Upper lobe of right lung (tissue), 1 donor: ENCODE data around the gene SLC25A44. TPM values are rescaled to one million over a fixed set of nuclear protein-coding genes. Genes with fewer than 3 reads are reported as not detected.

Experiments used
- ATAC-seq: fragments of 200-7000 bp; cut with Tn5 transposase; one replicate; pipeline ENCODE4 v1.9.1; 2020; ENCODE audit warnings: mild to moderate bottlenecking, moderate library complexity
- DNase-seq: peaks from one replicate; pipeline ENCODE4 v3.0.0-alpha.2; 2020
- H3K27ac ChIP-seq: fragments of 200-600 bp; one replicate; pipeline ENCODE4 v1.8.0; 2022
- H3K27me3 ChIP-seq: fragments of 200-600 bp; one replicate; pipeline ENCODE4 v1.8.0; 2022; ENCODE audit warnings: mild to moderate bottlenecking
- H3K36me3 ChIP-seq: fragments of 200-600 bp; one replicate; pipeline ENCODE4 v1.8.0; 2022
- H3K4me1 ChIP-seq: fragments of 200-600 bp; one replicate; pipeline ENCODE4 v1.8.0; 2022
- H3K4me3 ChIP-seq: fragments of 200-600 bp; one replicate; pipeline ENCODE4 v1.8.0; 2022; ENCODE audit warnings: mild to moderate bottlenecking
- H3K9me3 ChIP-seq: fragments of 200-600 bp; one replicate; pipeline ENCODE4 v1.8.0; 2022
- CTCF ChIP-seq: fragments of 200-600 bp; IDR thresholded peaks from one replicate; pipeline ENCODE4 v1.8.0; 2022; ENCODE audit warnings: antibody characterized with exemption
- intact Hi-C: fragments of 100-400 bp; cut with DNase I; formaldehyde crosslinking; loops from one replicate; pipeline ENCODE4 v1.11.0; 2022
- total RNA-seq: library from RNA; stranded (reverse); fragmentation: NEBNext Ultra II Directional; extraction: Animal tissue kit (Norgen Biotek cat#: 25700); gene quantifications from one replicate; pipeline ENCODE4 v1.2.1, GENCODE V29; 2021
- donor health status: DM: no; HTN: yes; CAD: no; lungs with severe emphysema.

Gene SLC25A44
- total RNA-seq, 1 donor from 2014 or later: 24.9 TPM

- H3K36me3 ChIP-seq: peaks cover 71% of the 10 kb centered on the region
- no peak overlapping the region for H3K4me3 ChIP-seq
- H3K9me3 ChIP-seq: no peaks in the 10 kb centered on the region
- H3K27me3 ChIP-seq: no peaks in the 10 kb centered on the region
- TF ChIP-seq CTCF: no peak
- DNase-seq (no peak), ATAC-seq (no peak)
- no peak overlapping the region for H3K27ac ChIP-seq
- peaks cover 10% of the 10 kb centered on the region for H3K4me1 ChIP-seq
- intact Hi-C loops: no loop called here
Measured at GRCh38 chr1:156251527-156251926, 57.6 kb downstream of the SLC25A44 start.

- Histone ChIP-seq H3K27me3 (no peaks in the 10 kb centered on the region), H3K36me3 (peaks cover 92% of the 10 kb centered on the region), H3K27ac (no peak overlapping the region), H3K4me3 (no peak overlapping the region), H3K4me1 (no peaks in the 10 kb centered on the region), H3K9me3 (no peaks in the 10 kb centered on the region)
- TF ChIP-seq CTCF: no peak
- DNase-seq: no peak
- no peak for ATAC-seq
- intact Hi-C loops: no loop called here
Measured at GRCh38 chr1:156253634-156254033, 59.7 kb downstream of the SLC25A44 start.

- H3K27me3 ChIP-seq: no peaks in the 10 kb centered on the region
- H3K4me3 ChIP-seq: no peak overlapping the region
- no peak for TF ChIP-seq CTCF
- DNase-seq: no peak
- ATAC-seq: no peak
- H3K27ac ChIP-seq: no peak overlapping the region
- no peaks in the 10 kb centered on the region for H3K4me1 ChIP-seq
- intact Hi-C loops: no loop called here
- H3K9me3 ChIP-seq: no peaks in the 10 kb centered on the region
- H3K36me3 ChIP-seq: peaks cover 97% of the 10 kb centered on the region
Measured at GRCh38 chr1:156257711-156258110, 63.8 kb downstream of the SLC25A44 start.

- intact Hi-C loops: no loop called here
- DNase-seq: no peak
- no peak for TF ChIP-seq CTCF
Measured at GRCh38 chr1:156258859-156259258, 65.0 kb downstream of the SLC25A44 start.

GRCh38 chr1:156259805-156260204, 65.9 kb downstream of the SLC25A44 start:
- no peak overlapping the region for H3K4me3 ChIP-seq
- intact Hi-C loops: no loop called here
- no peak overlapping the region for H3K27ac ChIP-seq
- no peak for TF ChIP-seq CTCF
- H3K9me3 ChIP-seq: no peaks in the 10 kb centered on the region
- ATAC-seq (no peak), DNase-seq (no peak)
- H3K4me1 ChIP-seq: no peaks in the 10 kb centered on the region
- no peaks in the 10 kb centered on the region for H3K27me3 ChIP-seq
- peaks cover 95% of the 10 kb centered on the region for H3K36me3 ChIP-seq

More at GRCh38 chr1:156258859-156259258, 65.0 kb downstream of the SLC25A44 start:
- Histone ChIP-seq H3K27me3 (no peaks in the 10 kb centered on the region), H3K27ac (no peak overlapping the region), H3K36me3 (peaks cover 97% of the 10 kb centered on the region), H3K4me3 (no peak overlapping the region), H3K9me3 (no peaks in the 10 kb centered on the region), H3K4me1 (no peaks in the 10 kb centered on the region)
- no peak for ATAC-seq

- ATAC-seq: no peak
- Histone ChIP-seq H3K4me3 (no peak overlapping the region), H3K9me3 (no peaks in the 10 kb centered on the region), H3K27ac (no peak overlapping the region), H3K36me3 (peaks cover 93% of the 10 kb centered on the region), H3K4me1 (no peaks in the 10 kb centered on the region), H3K27me3 (no peaks in the 10 kb centered on the region)
- DNase-seq: no peak
- no peak for TF ChIP-seq CTCF
- intact Hi-C loops: no loop called here
Measured at GRCh38 chr1:156260896-156261295, 67.0 kb downstream of the SLC25A44 start.
